ENCODE measurements around the gene TBXAS1.

DNA sequence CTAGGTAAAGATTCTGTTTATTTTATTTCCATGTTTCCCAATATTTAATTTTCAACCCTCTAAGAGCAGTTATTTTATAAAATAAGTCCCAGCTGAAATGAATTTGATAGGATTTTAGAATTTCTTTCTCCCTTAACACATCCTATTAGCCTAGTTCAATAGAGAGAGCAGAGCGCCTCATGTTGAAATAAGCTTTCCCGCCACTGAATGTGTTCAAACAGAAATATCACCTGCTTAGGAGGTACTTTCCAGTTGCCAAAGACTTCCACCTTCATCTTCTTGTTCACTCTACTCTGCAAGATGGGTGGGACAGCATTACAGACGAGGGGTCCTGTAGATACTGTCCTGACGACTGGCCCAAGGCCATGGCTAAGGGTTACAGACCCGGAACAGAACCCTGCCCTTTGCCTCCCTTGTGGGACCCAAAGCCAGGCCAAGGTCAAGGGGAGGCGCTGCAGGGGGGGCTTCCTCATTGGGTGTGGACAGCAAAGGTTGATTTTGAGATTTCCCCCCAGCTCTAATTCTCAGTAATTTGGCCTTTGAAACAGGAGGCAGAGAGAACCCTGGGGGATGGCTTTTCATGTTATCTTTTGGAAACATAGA, 171.7 kb downstream of the TBXAS1 start:
- TF ChIP-seq, protein P1, sequence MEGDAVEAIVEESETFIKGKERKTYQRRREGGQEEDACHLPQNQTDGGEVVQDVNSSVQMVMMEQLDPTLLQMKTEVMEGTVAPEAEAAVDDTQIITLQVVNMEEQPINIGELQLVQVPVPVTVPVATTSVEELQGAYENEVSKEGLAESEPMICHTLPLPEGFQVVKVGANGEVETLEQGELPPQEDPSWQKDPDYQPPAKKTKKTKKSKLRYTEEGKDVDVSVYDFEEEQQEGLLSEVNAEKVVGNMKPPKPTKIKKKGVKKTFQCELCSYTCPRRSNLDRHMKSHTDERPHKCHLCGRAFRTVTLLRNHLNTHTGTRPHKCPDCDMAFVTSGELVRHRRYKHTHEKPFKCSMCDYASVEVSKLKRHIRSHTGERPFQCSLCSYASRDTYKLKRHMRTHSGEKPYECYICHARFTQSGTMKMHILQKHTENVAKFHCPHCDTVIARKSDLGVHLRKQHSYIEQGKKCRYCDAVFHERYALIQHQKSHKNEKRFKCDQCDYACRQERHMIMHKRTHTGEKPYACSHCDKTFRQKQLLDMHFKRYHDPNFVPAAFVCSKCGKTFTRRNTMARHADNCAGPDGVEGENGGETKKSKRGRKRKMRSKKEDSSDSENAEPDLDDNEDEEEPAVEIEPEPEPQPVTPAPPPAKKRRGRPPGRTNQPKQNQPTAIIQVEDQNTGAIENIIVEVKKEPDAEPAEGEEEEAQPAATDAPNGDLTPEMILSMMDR (conservative IDR thresholded peaks at IDR 0.05; ENCODE audit: low read length) = no peak
- TF ChIP-seq EZH2phosphoT487 (IDR thresholded peaks at IDR 0.05; ENCODE audit: borderline replicate concordance, low read depth, low read length) = no peak
